ENCODE measurements around the gene NAA60.
A peak's percentile ranks its signal among the peaks of the same experiment; 100 is the strongest.
"Not testable (repeated sequence)": the region's sequence is repeated elsewhere in the genome, so short reads cannot be mapped to it uniquely, and the experiment has no call there.

NAA60 gene

GRCh38 chr16:3484318-3485096 lies 41.0 kb downstream of the NAA60 start:
- DNase-seq = no peak

- no peak for DNase-seq
These were observed 41.7 kb downstream of the NAA60 start for GRCh38 chr16:3485097-3485745.

GRCh38 chr16:3485821-3486505 lies 42.5 kb downstream of the NAA60 start:
- no peak for DNase-seq

- no peak for DNase-seq
These were observed 43.2 kb downstream of the NAA60 start for GRCh38 chr16:3486506-3487215.

GRCh38 chr16:3487521-3488410 lies 44.3 kb downstream of the NAA60 start:
- no peak for DNase-seq

DNA sequence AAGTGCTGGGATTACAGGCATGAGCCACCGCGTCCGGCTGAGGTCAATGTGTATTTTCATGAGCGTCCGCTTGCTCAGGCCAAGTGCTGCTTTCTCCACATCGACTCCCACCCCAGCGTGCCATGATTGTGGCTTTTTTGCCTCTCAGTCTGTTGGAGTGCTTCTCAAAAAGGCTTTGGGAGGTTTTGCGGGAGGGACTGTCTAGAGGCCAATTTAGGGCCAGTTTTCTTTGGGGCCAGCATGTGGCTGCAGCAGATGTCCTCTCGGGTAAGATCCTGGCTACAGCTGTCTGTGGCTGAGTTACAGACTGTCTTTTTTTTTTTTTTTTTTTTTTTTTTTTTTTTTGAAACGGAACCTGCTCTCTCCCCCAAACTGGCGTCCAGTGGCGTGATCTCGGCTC lies 45.3 kb downstream of the NAA60 start:
- no peak for DNase-seq

DNA sequence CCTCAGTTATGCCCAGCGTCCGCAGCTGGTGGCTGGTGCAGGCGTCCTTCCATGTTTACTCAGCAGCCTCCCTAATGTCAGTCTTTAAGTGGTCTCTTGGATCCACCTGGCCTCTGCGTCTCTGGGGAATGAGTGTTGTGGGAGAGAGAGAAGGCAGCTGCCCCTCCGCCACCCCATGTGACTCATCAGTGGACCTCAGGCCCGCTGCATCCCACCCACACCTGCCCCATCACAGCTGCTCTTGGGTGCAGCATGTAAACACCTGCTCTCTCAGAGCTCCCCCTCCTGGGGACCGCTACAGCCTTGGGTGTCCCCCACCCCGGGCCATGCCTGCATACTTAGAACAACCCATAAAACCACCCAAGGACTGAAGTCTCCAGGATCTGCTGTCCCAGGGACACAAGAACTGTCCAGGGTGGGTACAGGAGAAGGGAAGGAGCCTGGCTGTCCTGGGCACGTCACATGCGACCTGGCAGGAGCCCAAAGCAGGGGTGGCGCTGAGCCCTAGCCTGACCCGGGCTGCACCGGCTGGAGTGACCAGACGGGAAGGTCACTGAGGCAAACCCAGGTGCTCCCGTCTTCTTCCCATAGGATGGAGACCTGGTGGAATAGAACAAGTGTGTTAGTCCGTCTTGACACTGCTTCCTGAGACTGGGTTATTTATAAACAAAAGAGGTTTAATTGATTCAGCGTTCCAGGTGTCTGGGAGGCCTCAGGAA lies 47.6 kb downstream of the NAA60 start:
- no peak for DNase-seq

DNA sequence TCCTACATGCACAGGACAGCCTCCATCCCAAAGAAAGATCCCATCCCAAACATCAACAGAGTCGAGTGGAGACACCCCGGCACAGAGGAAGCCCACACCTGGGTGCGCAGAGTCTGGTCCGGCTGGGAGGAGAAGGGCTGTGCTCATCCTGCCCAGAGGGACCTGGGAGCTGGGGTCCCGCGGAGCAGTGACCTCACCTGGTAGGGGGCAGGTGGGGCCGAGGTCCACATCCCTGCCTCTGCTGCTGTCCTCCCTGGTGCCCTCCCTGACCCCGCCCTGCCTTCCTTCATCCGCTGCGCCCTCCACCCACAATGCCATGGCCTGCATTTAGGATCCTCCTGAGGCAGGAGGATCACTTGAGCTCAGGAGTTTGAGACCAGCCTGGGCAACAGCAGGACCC lies 48.9 kb downstream of the NAA60 start:
- no peak for DNase-seq

DNA sequence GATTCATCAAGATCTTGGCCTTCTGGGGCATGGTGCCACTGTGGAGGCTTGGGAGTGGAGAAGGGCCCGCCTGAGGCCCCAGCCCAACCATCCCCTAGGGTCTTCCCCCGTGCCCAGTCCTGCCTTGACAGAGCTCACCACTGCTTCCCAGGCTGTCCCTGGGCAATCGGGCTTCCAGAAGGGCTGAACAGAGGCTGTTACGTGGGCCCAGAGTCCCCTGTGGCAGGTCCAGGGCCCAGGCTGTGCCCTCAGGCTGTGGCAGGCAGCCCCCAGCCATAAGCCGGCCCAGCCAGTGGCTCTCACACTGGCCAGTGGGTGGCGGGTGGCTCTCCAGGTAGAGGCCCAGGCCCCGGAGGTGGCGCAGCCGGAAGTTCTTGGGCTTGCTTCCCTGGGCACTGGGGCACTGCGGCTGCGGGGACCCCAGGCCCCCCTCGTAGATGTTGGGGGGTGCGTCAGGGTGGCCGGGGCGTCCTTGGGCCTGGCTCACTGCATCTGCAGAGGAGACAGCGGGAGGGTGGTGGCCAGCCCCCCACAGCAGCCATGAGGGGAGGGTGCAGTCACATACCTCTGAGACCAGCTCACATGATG lies 51.0 kb downstream of the NAA60 start:
- no peak for DNase-seq

DNA sequence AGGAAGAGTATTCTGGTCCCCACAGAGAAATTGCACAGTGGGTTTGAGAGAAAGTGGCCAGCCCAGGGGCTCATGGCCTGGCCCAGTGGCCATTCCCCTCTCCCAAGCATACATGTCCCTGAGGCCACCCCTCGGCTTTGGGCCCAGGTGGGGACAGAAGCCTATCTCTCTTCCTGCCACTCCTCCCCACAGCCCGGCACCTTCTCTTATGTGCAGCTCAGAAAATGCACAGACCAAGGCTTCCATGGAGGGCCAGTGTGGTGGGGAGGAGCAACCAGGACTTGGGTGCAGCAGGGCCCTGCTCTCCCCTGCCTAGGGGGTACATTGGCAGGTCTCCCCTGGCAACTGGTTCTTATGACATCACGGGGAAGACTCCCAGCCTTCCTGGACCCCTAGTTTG lies 51.7 kb downstream of the NAA60 start, which contains the start of gene C16orf90:
Gene C16orf90, minus strand, starts transcription at position 314 of the 400 bp plus-strand sequence. Its CDS starts 68 bp downstream, at position 246.
- no peak for DNase-seq

DNA sequence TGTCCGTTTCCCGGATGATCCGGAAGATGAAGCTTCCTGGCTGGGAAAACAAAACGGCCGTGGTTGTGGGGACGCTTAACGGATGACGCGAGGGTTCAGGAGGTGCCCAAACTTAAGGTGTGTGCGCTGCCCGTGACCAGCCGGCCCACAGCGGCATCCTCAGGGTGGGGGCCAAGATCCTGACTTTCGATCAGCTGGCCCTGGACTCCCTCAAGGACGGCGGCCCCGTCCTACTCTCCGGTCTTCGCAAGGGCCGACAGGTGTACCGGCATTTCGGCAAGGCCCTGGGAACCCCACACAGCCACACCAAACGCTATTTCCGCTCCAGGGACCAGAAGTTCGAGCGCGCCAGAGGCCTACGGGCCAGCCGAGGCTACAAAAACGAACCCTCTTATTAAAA lies 52.9 kb downstream of the NAA60 start:
- no peak for DNase-seq

DNA sequence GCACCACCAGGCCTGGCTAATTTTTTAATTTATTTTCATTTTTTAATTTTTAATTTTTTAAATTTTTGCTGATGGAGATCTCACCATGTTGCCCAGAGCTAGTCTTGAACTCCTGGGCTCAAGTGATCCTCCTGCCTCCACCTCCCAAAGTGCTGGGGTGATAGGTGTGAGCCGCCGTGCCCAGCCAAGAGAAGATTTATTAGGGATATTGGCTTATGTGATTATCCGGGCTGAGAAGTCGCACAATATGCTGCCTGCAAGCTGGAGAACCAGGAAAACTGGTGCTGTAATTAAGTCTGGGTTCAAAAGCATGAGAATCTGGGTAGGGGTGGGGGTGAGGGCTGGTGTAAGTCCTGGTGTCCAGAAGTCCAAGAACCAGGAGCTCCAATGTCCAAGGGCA lies 54.3 kb downstream of the NAA60 start:
- DNase-seq = no peak

- no peak for DNase-seq
These were observed 55.5 kb downstream of the NAA60 start for GRCh38 chr16:3498988-3499387.

- not testable (repeated sequence) for DNase-seq
These were observed 57.9 kb downstream of the NAA60 start for GRCh38 chr16:3501412-3501761.

DNA sequence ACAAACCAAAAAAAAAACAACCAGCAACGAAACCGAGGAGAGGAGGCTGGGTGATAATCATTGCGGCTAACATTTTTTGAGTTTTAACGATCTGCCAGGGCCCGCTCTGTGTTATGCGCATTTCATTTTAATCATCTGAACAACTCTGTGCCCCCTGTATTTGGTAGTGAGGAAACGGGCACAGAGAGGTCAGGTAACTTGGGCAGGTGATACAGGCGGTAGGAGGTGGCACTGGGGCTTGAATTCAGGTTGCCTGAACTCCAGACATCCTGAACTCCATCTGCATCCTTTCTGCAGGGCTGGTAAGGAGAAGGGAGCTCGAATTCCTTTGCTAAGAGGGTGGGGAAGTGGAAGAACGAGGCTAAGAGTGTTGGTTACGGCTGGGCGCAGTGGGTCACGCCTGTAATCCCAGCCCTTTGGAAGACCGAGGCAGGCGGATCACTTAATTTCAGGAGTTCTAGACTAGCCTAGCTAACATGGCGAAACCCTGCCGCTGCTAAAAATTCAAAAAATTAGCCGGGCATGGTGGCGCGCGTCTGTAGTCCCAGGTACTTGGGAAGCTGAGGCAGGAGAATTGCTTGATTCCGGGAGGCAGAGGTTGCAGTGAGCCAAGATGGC lies 58.4 kb downstream of the NAA60 start:
- no peak for DNase-seq

- no peak for DNase-seq
These were observed 60.0 kb downstream of the NAA60 start for GRCh38 chr16:3503523-3503922.

GRCh38 chr16:3508736-3509135 lies 65.3 kb downstream of the NAA60 start:
- DNase-seq = no peak

DNA sequence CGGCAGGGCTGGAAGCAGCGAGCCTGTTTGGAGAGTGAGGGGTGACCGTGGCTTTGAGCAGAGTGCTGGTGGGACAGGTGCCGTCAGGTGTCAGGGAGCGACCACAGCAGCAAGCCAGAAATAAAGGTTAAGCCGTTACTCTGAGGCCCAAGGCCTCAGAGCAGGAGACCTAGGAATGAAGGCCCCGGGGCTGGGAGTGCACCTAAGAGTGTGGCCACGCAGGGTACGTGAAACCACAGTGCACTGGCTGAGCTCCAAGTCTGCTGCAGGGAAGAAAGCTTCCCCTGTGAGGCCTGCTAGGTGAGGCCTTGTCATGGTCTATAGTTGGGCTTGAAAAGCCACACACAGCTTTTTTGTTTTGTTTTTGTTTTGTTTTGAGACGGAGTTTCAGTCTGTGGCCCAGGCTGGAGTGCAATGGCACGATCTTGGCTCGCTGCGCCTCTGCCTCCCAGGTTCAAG lies 66.0 kb downstream of the NAA60 start:
- peak; percentile 48 for DNase-seq

DNA sequence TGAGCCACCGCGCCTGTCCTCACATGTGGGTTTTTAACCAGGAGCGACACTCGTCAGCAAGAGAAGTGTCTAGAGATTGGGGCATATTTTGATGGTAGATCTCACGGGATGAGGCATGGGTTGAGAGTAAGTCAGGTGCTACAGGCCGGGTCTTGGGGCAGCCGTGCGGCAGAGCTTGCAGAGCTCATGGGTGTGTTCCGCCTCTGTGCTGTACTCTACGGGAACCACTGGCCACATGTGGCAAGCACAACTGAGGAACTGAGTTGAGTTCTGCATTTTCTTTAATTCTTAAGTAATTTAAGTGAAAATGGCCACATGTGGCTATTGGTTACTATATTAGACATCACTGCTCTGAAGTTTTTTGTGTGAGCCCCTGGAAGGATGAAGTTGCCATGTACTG lies 66.9 kb downstream of the NAA60 start:
- no peak for DNase-seq
